GM10847 (cell line): ENCODE results near the gene ATRAID.

ENCODE experiments used
- POLR2A ChIP-seq: IDR thresholded peaks from 2 replicates; pipeline ENCODE4 v1.6.1; 2011; ENCODE audit not compliant: insufficient read length; ENCODE audit errors: extremely low read depth

The ATRAID gene, protein sequence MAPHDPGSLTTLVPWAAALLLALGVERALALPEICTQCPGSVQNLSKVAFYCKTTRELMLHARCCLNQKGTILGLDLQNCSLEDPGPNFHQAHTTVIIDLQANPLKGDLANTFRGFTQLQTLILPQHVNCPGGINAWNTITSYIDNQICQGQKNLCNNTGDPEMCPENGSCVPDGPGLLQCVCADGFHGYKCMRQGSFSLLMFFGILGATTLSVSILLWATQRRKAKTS

DNA sequence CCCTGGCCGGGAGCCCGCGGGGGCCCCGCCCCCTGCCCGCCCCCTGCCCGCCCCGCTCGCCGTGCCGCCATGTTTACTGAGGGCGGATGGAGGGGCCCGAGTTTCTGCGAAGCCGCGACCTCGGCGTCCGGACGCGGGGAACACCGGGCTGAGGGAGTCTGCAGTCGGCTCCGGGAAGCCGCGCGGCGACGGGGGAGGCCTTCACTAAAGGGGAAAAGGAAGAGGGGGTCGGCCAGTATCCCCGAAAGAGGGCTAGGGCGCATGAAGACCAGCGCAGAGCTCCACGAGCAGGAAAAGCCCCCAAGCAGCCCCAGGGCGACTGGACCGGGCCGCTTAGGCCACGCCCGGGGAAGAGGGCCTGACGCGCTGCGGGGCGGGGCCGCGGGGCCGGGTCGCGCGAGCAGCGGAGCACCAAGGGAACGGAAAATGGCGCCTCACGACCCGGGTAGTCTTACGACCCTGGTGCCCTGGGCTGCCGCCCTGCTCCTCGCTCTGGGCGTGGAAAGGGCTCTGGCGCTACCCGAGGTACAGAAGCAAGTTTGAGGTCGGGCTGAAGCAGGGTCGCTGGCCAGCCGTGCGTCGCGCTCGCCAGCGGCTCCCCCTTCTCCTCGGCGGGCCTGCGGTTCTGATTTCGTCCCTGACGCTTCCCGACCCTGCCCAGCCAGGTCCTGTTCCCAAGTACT lies at the start of gene ATRAID, which contains the start of gene SLC5A6:
Gene ATRAID (plus strand): TSS at position 99 of the 683 bp plus-strand sequence. CDS start 328 bp downstream, at position 427.
Gene SLC5A6 (minus strand): TSS at position 326 of the 683 bp plus-strand sequence. CDS start 4,618 bp downstream, outside the sequence.
- TF ChIP-seq POLR2A = peak; percentile 88

DNA sequence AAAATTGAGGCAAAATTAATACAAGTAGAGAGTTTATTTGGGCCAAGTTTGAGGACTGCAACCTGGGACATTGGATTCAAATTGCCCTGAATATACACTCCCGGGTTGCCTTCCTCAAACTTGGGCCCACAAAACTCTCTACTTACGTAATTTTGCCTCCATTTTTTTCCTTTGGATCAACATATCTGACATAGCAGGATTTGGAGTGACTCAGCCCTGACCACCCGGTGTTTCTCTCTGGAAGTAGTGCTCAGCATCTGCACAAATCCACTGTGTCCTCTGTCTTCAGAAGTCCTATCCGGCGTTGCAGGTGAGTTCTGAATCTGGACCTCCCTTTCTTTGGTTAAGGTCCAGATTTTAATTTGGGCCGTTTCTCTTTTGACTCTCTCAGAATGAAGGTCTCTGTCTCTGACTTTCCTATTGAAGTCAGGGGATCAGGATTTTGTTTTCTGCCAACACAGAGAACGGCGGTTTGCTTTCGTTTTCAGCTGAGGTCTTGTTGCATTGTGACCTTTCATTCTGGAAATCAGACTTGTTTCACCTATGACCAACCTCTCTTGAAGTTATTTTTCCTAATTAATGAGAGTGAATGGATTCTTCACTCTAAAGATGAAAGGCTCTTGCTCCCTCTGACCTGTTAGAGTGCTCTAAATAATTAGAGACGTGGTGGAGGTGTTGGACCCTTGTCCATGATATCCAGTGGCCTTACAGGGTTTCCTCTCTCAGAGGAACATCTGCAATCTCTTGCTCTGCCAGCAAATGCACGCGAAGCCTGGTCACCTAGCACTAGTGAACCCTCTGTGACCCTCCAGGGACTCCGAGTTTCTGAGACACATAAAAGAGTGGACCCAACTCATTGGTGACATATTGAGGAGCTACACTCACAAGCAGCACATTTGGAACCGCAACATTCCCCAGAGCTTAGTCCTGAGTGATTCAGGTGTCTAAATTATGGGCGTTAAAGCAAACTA lies 49.4 kb upstream of the ATRAID start:
- no peak for TF ChIP-seq POLR2A

DNA sequence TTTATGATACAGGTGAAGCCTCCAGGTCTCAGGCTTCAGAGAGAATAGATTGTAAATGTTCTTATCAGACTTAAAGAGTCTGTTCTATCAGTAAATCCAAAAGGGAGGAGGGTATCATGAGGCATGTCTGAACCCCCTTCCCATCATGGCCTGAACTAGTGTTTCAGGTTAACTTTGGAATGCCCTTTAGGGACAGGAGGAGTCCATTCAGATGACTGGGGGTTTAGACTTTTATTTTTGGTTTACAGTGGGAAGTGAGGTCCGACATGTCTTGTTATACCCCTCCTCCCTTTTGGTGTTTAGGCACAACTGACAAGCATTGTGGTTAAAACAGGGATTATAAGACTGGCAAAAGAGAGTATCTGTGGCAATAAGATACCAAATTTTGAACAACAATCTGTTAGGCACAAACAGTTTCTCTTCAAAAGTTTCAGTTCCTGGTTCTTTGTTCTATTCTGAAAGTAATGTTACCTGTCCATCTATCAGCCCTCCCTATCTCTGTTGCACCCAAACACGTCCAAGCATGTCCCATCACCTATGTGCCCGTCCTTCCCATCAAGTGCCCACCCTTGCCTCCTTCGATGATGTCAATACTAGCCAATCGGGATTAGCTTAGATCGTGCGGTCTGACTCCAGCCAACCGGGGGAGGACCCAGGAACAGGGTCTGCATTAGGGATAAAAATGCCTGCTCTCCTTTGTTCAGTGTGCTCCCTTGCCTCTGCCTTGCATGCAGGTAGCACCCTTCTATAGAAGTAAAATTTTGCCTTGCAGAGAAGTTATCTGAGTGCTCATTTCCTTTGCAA lies 46.7 kb upstream of the ATRAID start:
- no peak for TF ChIP-seq POLR2A

DNA sequence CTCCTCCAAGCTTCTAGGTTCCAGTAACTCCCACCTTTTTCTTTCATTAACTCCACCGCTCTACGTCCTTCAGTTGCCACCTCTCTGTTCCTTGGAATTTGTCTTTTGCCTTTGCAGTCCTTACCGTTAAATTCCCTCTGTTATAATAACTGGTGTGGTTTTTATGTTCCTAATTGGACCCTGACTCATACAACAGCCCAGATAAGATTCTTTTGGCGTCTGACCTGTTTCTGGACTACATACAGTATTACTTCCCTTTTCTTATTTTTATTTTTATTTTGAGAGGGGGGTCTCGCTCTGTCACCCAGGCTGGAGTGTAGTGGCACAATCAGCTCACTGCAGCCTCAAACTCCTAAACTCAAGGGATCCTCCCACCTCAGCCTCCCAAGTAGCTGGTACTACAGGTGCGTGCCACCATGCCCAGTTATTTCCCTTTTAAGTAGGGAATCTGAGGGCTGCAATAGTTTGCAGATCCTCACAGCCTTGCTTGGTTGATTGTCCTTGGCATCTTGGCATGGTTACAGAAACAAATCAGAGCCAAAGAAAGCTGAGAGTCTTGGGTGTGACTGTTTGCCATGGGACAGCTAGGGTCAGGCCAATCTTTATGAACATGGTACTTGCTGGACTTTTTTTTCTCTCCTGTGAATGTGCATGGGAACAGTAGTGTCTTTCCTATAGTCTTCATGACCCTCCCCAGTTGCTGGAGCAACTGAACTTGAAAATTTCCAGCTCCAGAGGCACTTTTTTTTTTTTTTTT lies 41.1 kb upstream of the ATRAID start:
- no peak for TF ChIP-seq POLR2A

DNA sequence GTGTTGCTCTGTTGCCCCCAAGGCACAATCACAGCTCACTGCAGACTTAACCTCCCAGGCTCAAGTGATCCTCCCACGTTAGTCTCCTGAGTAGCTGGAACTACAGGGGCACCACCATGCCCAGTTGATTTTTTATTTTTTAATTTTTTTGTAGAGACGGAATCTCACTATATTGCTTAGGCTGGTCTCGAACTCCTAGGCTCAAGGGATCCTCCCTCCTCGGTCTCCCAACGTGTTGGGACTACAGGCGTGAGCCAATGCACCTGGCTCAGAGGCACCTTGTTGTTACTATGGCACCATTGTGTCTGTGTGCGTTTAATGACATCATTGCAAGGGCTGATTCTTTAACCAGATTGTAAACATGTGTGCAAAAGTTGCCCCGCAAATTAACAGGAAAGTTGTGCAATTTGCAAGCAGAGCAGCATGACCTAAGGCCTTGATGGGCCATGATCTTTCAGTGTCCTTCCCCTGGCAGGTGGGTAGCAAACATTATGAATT lies 40.4 kb upstream of the ATRAID start:
- no peak for TF ChIP-seq POLR2A

DNA sequence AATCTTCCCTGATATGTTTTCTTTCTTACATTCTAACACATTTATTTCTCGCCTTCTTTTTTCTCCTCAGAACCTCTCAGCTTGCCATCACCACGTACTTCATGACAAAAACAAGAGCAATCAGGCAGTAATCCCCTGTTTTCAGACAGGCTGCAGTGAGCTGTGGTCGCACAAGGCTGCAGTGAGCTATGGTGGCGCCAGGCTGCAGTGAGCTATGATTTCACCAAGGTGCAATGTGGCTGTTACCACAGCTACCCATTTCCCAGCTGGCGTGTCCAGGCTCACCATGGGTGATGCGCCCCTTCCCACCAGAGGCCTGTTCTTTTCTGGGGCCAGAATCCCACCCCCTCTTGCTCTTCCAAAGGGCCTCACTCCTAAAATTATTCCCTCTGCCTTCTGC lies 37.2 kb upstream of the ATRAID start:
- TF ChIP-seq POLR2A = no peak

DNA sequence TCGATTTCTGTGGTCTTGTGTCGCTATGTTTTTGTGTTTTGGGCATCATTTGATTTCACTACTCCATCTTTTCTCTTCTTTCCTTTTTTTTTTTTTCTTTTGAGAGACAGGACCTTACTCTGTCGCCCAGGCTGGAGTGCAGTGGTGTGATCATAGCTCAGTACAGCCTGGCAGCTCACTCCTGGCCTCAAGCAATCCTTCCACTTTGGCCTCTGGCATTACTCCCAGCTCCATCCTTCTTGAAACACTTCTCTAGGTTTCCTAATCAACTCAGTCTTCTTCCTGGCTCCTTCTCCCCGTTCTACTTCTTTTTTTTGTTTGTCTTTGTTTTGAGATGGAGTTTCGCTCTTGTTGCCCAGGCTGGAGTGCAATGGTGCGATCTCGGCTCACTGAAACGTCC lies 36.5 kb upstream of the ATRAID start:
- no peak for TF ChIP-seq POLR2A

DNA sequence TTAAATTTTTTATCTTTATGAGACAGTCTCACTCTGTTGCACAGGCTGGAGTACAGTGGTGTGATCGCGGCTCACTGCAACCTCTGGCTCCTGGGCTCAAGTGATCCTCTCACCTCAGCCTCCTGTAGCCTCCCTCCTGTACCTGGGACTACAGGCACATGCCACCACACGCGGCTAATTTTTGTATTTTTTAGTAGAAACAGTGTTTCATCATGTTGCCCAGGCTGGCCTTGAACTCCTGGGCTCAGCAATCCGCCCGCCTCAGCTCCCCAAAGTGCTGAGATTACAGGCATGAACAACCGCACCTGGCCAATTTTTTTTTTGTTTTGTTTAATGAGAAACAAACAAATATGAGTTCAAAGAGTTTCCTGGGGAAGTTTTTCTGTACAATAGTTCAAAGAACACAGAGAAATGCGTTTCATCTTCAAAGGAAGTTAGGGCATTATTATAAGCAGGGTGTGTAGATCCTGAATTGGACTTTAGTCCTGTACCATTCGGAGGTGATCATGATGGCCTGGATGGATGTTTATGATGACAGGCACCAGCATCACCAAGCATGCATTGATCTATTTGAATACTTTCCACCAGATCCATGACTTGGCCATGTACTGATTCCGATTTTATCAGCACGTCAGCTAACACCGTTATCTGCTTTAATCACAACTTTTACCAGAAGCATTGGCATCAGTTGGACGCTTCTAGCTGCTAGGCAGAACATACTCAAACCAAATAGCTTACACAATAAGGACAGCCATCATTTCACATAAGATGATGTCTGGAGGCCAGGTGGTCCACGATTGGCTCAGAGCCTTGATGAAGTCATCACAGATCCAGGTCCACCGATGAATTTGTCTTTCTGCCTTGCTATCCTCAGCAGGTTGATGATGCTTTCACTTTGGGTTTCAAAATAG lies 34.1 kb upstream of the ATRAID start:
- no peak for TF ChIP-seq POLR2A

DNA sequence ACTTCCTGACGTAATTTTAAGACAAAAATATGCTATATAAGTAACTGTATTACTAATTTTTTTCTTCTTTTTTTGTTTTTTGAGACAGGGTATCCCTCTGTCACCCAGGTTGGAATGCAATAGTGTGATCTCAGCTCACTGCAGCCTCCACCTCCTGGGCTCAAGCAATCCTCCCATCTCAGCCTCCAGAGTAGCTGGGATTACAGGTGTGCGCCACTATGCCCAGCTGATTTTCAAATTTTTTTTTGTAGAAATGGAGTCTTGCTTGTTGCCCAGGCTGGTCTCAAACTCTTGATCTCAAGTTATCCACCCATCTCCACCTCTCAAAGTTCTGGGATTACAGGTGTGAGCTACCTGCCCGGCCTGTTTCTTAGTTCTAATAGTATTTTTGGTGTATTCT lies 33.4 kb upstream of the ATRAID start:
- no peak for TF ChIP-seq POLR2A

DNA sequence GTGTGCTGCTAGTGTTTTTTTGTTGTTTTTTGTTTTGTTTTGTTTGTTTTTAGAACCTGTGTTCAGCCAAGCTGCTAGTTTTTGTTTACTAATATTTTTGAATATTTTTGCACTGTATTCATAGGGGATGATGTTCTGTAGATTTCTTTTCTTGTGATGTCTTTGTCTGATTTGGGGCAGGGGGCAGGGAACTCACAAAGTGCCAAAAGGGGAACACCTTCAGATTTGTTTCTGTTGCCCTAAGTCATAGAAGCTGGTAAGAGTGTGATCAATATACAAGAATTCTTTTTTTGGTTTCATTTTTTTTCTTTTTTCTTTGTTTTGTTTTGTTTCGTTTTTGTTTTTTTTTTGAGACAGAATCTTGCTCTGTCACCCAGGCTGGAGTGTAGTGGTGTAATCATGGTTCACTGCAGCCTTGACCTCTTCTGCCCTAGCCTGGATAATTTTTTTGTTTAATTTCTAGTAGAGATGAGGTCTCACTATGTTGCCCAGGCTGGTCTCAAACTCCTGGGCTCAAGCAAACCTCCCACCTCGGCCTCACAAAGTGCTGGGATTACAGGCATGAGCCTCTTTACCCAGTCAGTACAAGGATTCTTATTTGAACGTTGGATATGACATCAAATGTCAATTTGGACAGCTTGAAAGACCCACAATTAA lies 32.4 kb upstream of the ATRAID start:
- no peak for TF ChIP-seq POLR2A

DNA sequence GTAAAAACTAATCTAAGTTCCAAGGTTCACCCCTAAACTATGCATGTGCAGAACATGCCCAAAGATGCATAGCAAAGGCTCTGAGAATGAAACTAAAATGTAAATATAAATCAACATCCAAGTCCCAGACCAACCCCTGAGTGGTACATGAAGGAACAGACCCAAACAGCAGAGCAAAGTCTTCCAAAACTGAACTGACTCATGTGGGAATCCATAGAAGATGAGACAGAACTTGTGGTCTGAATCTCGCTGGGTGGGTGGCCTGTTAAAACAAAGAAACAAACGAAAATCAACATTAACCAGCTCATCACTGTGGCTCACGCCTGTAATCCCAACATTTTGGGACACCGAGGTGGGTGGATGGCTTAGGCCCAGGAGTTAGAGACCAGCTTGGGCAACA lies 29.5 kb upstream of the ATRAID start:
- no peak for TF ChIP-seq POLR2A

DNA sequence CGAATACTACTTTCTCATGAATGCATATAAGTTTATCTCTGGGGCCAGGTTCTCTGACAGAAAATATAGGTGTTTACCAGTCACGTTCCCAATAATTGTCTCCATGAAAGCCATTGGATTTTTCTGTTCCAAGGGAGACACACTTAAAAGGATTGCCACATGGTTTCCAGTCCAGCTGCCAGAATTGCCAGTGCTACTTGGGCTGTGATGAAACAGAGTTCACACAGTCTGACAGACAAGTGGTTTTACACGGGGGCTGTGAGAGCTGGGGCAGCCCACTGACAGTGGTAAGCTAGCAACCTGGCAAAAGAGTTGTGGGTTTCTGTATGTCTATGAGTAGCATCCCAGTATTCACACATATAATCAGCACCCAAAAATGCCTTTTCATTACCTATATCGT lies 27.7 kb upstream of the ATRAID start:
- no peak for TF ChIP-seq POLR2A

DNA sequence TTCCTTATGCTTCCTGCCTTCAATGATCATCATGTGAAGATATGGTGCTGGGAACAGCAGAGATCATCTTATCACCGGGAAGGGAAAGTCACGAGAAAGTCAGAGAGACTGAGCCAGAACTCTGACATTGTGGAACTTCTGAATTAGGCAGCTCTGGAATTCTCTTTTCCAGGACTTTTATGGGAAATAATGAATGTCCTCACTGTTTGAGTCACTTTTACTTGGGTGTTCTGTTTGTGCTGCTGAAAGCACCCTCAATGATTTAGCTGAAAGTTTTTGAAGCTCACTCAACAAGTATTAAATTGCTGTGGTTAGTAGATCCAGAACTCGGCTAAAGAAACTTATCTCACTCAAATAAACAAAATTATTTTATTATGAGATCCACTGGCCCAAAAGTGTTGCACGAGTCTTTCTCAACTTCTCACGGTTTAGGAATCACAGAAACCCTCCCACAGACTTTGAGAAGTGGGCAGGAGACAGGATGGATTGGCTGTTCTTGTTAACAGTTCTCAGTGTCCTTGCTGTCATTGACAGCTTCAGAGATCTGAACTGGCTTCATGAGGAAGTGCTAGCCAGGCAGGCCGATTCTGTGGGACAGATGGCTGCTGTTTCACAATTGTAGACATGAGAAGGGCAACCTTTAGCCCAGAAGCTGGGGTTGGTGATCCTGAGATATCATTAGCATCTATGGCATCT lies 26.4 kb upstream of the ATRAID start:
- no peak for TF ChIP-seq POLR2A
